ENCODE results near the gene GNG8. TPM values are rescaled to one million over a fixed set of nuclear protein-coding genes. Genes with fewer than 3 reads are reported as not detected.
A peak's percentile ranks its signal among the peaks of the same experiment; 100 is the strongest.

The GNG8 gene
- total and polyA plus RNA-seq, 2 donors (not counting 1 experiment from before 2014, with no cell fraction given): 6.7 TPM; not detected in 1

DNA sequence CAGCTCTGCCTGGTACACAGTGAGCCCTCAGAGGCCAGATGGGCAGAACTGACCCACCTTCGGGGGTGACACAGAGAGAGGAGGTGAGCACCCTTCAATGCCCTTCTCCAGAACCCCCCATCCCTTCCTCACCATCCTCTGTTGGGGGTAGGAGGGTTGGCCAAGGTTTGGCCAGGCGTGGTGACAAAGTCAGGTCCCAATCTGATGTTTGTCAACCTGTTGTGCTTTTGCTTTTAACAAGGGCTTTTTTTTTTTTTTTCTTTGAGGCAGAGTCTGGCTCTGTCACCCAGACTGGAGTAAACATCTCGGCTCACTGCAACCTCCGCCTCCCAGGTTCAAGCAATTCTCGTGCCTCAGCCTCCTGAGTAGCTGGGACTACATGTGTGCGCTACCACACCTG is 18.4 kb downstream of the GNG8 start:
- WGBS (ENCODE audit: insufficient coverage): 91% methylated on average over 4 of the region's 6 CpGs
- Histone ChIP-seq H3K27me3 (replicated peaks in 1 of 4; ENCODE audit: control extremely low read depth in 1 of 4, control insufficient read depth in 3 of 4, insufficient read depth in 4 of 4, low read length in 3 of 4) (no peaks in the 10 kb centered on the region), H3K9me3 (ENCODE audit: control extremely low read depth in 1 of 3, control insufficient read depth in 2 of 3, insufficient read depth in 1 of 3, low read length in 2 of 3) (no peaks in the 10 kb centered on the region), H3K4me1 (ENCODE audit: control insufficient read depth in 2 of 2, insufficient read depth in 2 of 2, low read length in 2 of 2) (peaks cover 58 to 82% of the 10 kb centered on the region in 2 donors), H3K36me3 (replicated peaks in 1 of 2; ENCODE audit: control extremely low read depth in 1 of 2, control insufficient read depth in 1 of 2, extremely low read depth in 1 of 2, insufficient read depth in 2 of 2, low read length in 1 of 2) (no peaks in the 10 kb centered on the region), H2AFZ (ENCODE audit: insufficient read depth, low read depth, low read length, poor library complexity, severe bottlenecking) (no peak overlapping the region), H3K27ac (ENCODE audit: low read length in 2 of 2) (peak overlapping the region; percentile 66 to 100), H4K20me1 (ENCODE audit: control insufficient read depth, insufficient read depth, low read length, poor library complexity, severe bottlenecking) (no peaks in the 10 kb centered on the region), H3K4me2 (replicated peaks; ENCODE audit: low read depth, low read length, poor library complexity, severe bottlenecking) (peak overlapping the region; percentile 56), H3K4me3 (ENCODE audit: control extremely low read depth in 1 of 5, extremely low read depth in 1 of 5, insufficient read depth in 1 of 5, low read depth in 2 of 5, low read length in 4 of 5) (no peak overlapping the region), H3K9ac (ENCODE audit: low read length) (no peak overlapping the region), H3K79me2 (ENCODE audit: control insufficient read depth, insufficient read depth, low read length) (no peaks in the 10 kb centered on the region)
- intact Hi-C loops (cut with micrococcal nuclease): loop anchor here (5.0 kb wide), 1 partner anchor 100 kb away; the partner anchor contains the start of gene PRKD2
- TF ChIP-seq EZH2 (IDR thresholded peaks at IDR 0.05; ENCODE audit: borderline replicate concordance, insufficient read depth, low read depth, low read length, poor library complexity, severe bottlenecking): no peak
- TF ChIP-seq, protein P1, sequence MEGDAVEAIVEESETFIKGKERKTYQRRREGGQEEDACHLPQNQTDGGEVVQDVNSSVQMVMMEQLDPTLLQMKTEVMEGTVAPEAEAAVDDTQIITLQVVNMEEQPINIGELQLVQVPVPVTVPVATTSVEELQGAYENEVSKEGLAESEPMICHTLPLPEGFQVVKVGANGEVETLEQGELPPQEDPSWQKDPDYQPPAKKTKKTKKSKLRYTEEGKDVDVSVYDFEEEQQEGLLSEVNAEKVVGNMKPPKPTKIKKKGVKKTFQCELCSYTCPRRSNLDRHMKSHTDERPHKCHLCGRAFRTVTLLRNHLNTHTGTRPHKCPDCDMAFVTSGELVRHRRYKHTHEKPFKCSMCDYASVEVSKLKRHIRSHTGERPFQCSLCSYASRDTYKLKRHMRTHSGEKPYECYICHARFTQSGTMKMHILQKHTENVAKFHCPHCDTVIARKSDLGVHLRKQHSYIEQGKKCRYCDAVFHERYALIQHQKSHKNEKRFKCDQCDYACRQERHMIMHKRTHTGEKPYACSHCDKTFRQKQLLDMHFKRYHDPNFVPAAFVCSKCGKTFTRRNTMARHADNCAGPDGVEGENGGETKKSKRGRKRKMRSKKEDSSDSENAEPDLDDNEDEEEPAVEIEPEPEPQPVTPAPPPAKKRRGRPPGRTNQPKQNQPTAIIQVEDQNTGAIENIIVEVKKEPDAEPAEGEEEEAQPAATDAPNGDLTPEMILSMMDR (IDR thresholded peaks at IDR 0.05): no peak
- Mint-ChIP-seq H3K9me3 (ENCODE audit: insufficient read depth) (no peaks in the 10 kb centered on the region), H3K4me1 (peaks cover 66% of the 10 kb centered on the region), H3K27ac (peak overlapping the region; percentile 97), H3K27me3 (no peaks in the 10 kb centered on the region), H3K4me3 (peak overlapping the region; percentile 79)
- DNase-seq (peak; percentile 66), ATAC-seq (ENCODE audit: low read depth) (no peak)
- ChIA-PET CTCF (interaction anchor here (1.5 to 16.2 kb wide), 6 partner anchors 13 to 87 kb away, joined by 6 to 447 read pairs (median 12); partner anchors contain the start of genes CALM3, DACT3 and GNG8), POLR2A (interaction anchor here (0.7 to 4.1 kb wide), 5 partner anchors 16 to 1727 kb away, joined by 4 to 30 read pairs (median 10); partner anchors contain the start of genes CALM3, DACT3 and TOMM40)

DNA sequence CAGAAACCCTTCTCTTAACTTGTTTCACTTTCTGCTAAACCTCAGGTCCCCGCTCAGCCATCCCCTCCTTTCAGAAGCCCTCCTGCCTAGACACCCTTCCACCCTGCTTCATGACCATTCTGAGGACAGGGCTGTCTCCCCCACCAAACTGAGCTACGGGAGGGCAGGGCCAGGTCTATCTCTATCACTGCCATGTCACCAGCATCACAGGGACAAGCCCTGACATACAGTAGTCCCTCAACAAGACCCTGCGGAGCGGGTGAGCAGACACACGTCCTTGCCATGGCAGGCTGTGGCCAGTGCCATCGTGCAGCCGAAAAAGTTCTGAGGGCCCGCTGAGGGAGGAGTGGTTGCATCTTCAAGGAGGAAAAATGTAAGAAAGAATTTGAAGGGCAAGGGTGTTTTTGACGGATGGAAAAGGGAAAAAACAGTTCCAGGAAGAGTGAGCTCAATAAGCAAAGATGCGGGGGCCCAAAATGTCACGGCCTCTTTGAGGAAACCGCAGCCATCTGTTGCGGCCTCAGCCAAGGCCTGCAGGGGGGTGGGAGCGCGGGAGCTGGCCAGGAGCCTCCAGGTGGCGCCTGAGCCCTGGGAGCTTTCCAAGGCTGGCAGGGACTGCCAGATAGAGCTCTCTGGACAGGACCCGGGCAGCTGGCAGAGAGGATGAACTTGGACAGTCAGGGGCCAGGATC is 19.2 kb downstream of the GNG8 start:
- Histone ChIP-seq H3K27ac (ENCODE audit: low read length in 2 of 2) (peak overlapping the region; percentile 66 to 100), H3K9me3 (ENCODE audit: control extremely low read depth in 1 of 3, control insufficient read depth in 2 of 3, insufficient read depth in 1 of 3, low read length in 2 of 3) (peaks cover 0 to 3% (median 0%) of the 10 kb centered on the region in 3 donors), H3K4me2 (replicated peaks; ENCODE audit: low read depth, low read length, poor library complexity, severe bottlenecking) (peak overlapping the region; percentile 56), H3K4me1 (ENCODE audit: control insufficient read depth in 2 of 2, insufficient read depth in 2 of 2, low read length in 2 of 2) (peaks cover 58 to 82% of the 10 kb centered on the region in 2 donors), H4K20me1 (ENCODE audit: control insufficient read depth, insufficient read depth, low read length, poor library complexity, severe bottlenecking) (no peaks in the 10 kb centered on the region), H3K36me3 (replicated peaks in 1 of 2; ENCODE audit: control extremely low read depth in 1 of 2, control insufficient read depth in 1 of 2, extremely low read depth in 1 of 2, insufficient read depth in 2 of 2, low read length in 1 of 2) (no peaks in the 10 kb centered on the region), H3K79me2 (ENCODE audit: control insufficient read depth, insufficient read depth, low read length) (no peaks in the 10 kb centered on the region), H3K4me3 (ENCODE audit: control extremely low read depth in 1 of 5, extremely low read depth in 1 of 5, insufficient read depth in 1 of 5, low read depth in 2 of 5, low read length in 4 of 5) (no peak overlapping the region), H3K27me3 (replicated peaks in 1 of 4; ENCODE audit: control extremely low read depth in 1 of 4, control insufficient read depth in 3 of 4, insufficient read depth in 4 of 4, low read length in 3 of 4) (no peaks in the 10 kb centered on the region), H2AFZ (ENCODE audit: insufficient read depth, low read depth, low read length, poor library complexity, severe bottlenecking) (peak overlapping the region; percentile 5), H3K9ac (ENCODE audit: low read length) (no peak overlapping the region)
- WGBS (ENCODE audit: insufficient coverage): 4% methylated on average over 14 of the region's 17 CpGs
- TF ChIP-seq, protein P1 (IDR thresholded peaks at IDR 0.05): peak; percentile 11
- no peak for TF ChIP-seq EZH2 (IDR thresholded peaks at IDR 0.05; ENCODE audit: borderline replicate concordance, insufficient read depth, low read depth, low read length, poor library complexity, severe bottlenecking)
- Mint-ChIP-seq H3K4me1 (peaks cover 66% of the 10 kb centered on the region), H3K27me3 (no peaks in the 10 kb centered on the region), H3K27ac (peak overlapping the region; percentile 97), H3K9me3 (ENCODE audit: insufficient read depth) (no peaks in the 10 kb centered on the region), H3K4me3 (peak overlapping the region; percentile 79)
- no peak for ATAC-seq (ENCODE audit: low read depth)
- intact Hi-C loops (cut with micrococcal nuclease): loop anchor here (5.0 kb wide), 1 partner anchor 101 kb away; the partner anchor contains the start of gene PRKD2
- DNase-seq: peak; percentile 73
- POLR2A ChIA-PET: interaction anchor here (0.7 to 4.1 kb wide), 5 partner anchors 11 to 45 kb away, joined by 10 to 30 read pairs (median 12); partner anchors contain the start of genes CALM3 and DACT3
- CTCF ChIA-PET: interaction anchor here (1.3 to 16.2 kb wide), 7 partner anchors 14 to 112 kb away, joined by 4 to 447 read pairs (median 10); partner anchors contain the start of genes CALM3, DACT3 and GNG8

Data from B cell (primary cell).